ENCODE measurements around the gene ASTN1.

ASTN1 gene

GRCh38 chr1:177132141-177132540, 32.4 kb downstream of the ASTN1 start:
- WGBS, 2 experiments (ENCODE audit: insufficient coverage in 2 of 2) = 67 to 71% methylated on average over 2 of the region's 2 CpGs

GRCh38 chr1:177131723-177132122, 32.8 kb downstream of the ASTN1 start:
- no peak overlapping the region for H3K27ac ChIP-seq (ENCODE audit: low read depth, low read length, severe bottlenecking)
- no peaks in the 10 kb centered on the region for H3K9me3 ChIP-seq (ENCODE audit: control insufficient read depth, low read length)
- H3K4me3 ChIP-seq (ENCODE audit: extremely low read depth, insufficient read depth, low read length, poor library complexity, severe bottlenecking) = no peak overlapping the region
- H3K36me3 ChIP-seq (ENCODE audit: control insufficient read depth, insufficient read depth, low read length) = no peaks in the 10 kb centered on the region
- WGBS, 2 experiments (ENCODE audit: insufficient coverage in 2 of 2) = 78 to 93% methylated on average over 3 of the region's 4 CpGs
- H3K4me1 ChIP-seq (ENCODE audit: control insufficient read depth, insufficient read depth, low read length, poor library complexity, severe bottlenecking) = no peaks in the 10 kb centered on the region

More at GRCh38 chr1:177132141-177132540, 32.4 kb downstream of the ASTN1 start:
- H3K27ac ChIP-seq (ENCODE audit: low read depth, low read length, severe bottlenecking) = no peak overlapping the region
- no peaks in the 10 kb centered on the region for H3K4me1 ChIP-seq (ENCODE audit: control insufficient read depth, insufficient read depth, low read length, poor library complexity, severe bottlenecking)
- no peaks in the 10 kb centered on the region for H3K9me3 ChIP-seq (ENCODE audit: control insufficient read depth, low read length)
- H3K36me3 ChIP-seq (ENCODE audit: control insufficient read depth, insufficient read depth, low read length) = no peaks in the 10 kb centered on the region
- no peak overlapping the region for H3K4me3 ChIP-seq (ENCODE audit: extremely low read depth, insufficient read depth, low read length, poor library complexity, severe bottlenecking)

- no peak overlapping the region for H3K27ac ChIP-seq (ENCODE audit: low read depth, low read length, severe bottlenecking)
- no peaks in the 10 kb centered on the region for H3K36me3 ChIP-seq (ENCODE audit: control insufficient read depth, insufficient read depth, low read length)
- no peaks in the 10 kb centered on the region for H3K9me3 ChIP-seq (ENCODE audit: control insufficient read depth, low read length)
- H3K4me1 ChIP-seq (ENCODE audit: control insufficient read depth, insufficient read depth, low read length, poor library complexity, severe bottlenecking) = no peaks in the 10 kb centered on the region
- no peak overlapping the region for H3K4me3 ChIP-seq (ENCODE audit: extremely low read depth, insufficient read depth, low read length, poor library complexity, severe bottlenecking)
- 87 to 100% methylated on average over 3 to 5 of the region's 5 CpGs for WGBS, 2 experiments (ENCODE audit: insufficient coverage in 2 of 2)
Measured at GRCh38 chr1:177130451-177130945, 34.0 kb downstream of the ASTN1 start.

GRCh38 chr1:177128665-177129281, 35.7 kb downstream of the ASTN1 start:
- H3K9me3 ChIP-seq (ENCODE audit: control insufficient read depth, low read length) = no peaks in the 10 kb centered on the region
- H3K4me3 ChIP-seq (ENCODE audit: extremely low read depth, insufficient read depth, low read length, poor library complexity, severe bottlenecking) = no peak overlapping the region
- H3K27ac ChIP-seq (ENCODE audit: low read depth, low read length, severe bottlenecking) = no peak overlapping the region
- WGBS, 2 experiments (ENCODE audit: insufficient coverage in 2 of 2) = 80 to 100% methylated on average over 1 of the region's 4 CpGs
- no peaks in the 10 kb centered on the region for H3K36me3 ChIP-seq (ENCODE audit: control insufficient read depth, insufficient read depth, low read length)
- H3K4me1 ChIP-seq (ENCODE audit: control insufficient read depth, insufficient read depth, low read length, poor library complexity, severe bottlenecking) = no peaks in the 10 kb centered on the region

- Histone ChIP-seq H3K9me3 (ENCODE audit: control insufficient read depth, low read length) (no peaks in the 10 kb centered on the region), H3K27ac (ENCODE audit: low read depth, low read length, severe bottlenecking) (no peak overlapping the region), H3K4me3 (ENCODE audit: extremely low read depth, insufficient read depth, low read length, poor library complexity, severe bottlenecking) (no peak overlapping the region), H3K4me1 (ENCODE audit: control insufficient read depth, insufficient read depth, low read length, poor library complexity, severe bottlenecking) (no peaks in the 10 kb centered on the region), H3K36me3 (ENCODE audit: control insufficient read depth, insufficient read depth, low read length) (no peaks in the 10 kb centered on the region)
- 76 to 91% methylated on average over 3 of the region's 3 CpGs for WGBS, 2 experiments (ENCODE audit: insufficient coverage in 2 of 2)
Measured at GRCh38 chr1:177126267-177126666, 38.2 kb downstream of the ASTN1 start.

GRCh38 chr1:177124577-177125278, 39.8 kb downstream of the ASTN1 start:
- H3K4me1 ChIP-seq (ENCODE audit: control insufficient read depth, insufficient read depth, low read length, poor library complexity, severe bottlenecking) = no peaks in the 10 kb centered on the region
- H3K4me3 ChIP-seq (ENCODE audit: extremely low read depth, insufficient read depth, low read length, poor library complexity, severe bottlenecking) = no peak overlapping the region
- no peaks in the 10 kb centered on the region for H3K36me3 ChIP-seq (ENCODE audit: control insufficient read depth, insufficient read depth, low read length)
- no peaks in the 10 kb centered on the region for H3K9me3 ChIP-seq (ENCODE audit: control insufficient read depth, low read length)
- H3K27ac ChIP-seq (ENCODE audit: low read depth, low read length, severe bottlenecking) = no peak overlapping the region
- 90 to 93% methylated on average over 3 of the region's 4 CpGs for WGBS, 2 experiments (ENCODE audit: insufficient coverage in 2 of 2)

- Histone ChIP-seq H3K4me1 (ENCODE audit: control insufficient read depth, insufficient read depth, low read length, poor library complexity, severe bottlenecking) (no peaks in the 10 kb centered on the region), H3K36me3 (ENCODE audit: control insufficient read depth, insufficient read depth, low read length) (no peaks in the 10 kb centered on the region), H3K27ac (ENCODE audit: low read depth, low read length, severe bottlenecking) (no peak overlapping the region), H3K9me3 (ENCODE audit: control insufficient read depth, low read length) (no peaks in the 10 kb centered on the region), H3K4me3 (ENCODE audit: extremely low read depth, insufficient read depth, low read length, poor library complexity, severe bottlenecking) (no peak overlapping the region)
- WGBS, 2 experiments (ENCODE audit: insufficient coverage in 2 of 2) = 78 to 97% methylated on average over 3 to 10 of the region's 12 CpGs
Measured at GRCh38 chr1:177122461-177123251, 41.9 kb downstream of the ASTN1 start.

- WGBS, 2 experiments (ENCODE audit: insufficient coverage in 2 of 2) = no CpG with 5 or more reads among the region's 4 CpGs
- Histone ChIP-seq H3K27ac (ENCODE audit: low read depth, low read length, severe bottlenecking) (no peak overlapping the region), H3K4me3 (ENCODE audit: extremely low read depth, insufficient read depth, low read length, poor library complexity, severe bottlenecking) (no peak overlapping the region), H3K36me3 (ENCODE audit: control insufficient read depth, insufficient read depth, low read length) (no peaks in the 10 kb centered on the region), H3K9me3 (ENCODE audit: control insufficient read depth, low read length) (no peaks in the 10 kb centered on the region), H3K4me1 (ENCODE audit: control insufficient read depth, insufficient read depth, low read length, poor library complexity, severe bottlenecking) (no peaks in the 10 kb centered on the region)
Measured at GRCh38 chr1:177119311-177119710, 45.2 kb downstream of the ASTN1 start.

GRCh38 chr1:177118901-177119300, 45.6 kb downstream of the ASTN1 start:
- no peak overlapping the region for H3K4me3 ChIP-seq (ENCODE audit: extremely low read depth, insufficient read depth, low read length, poor library complexity, severe bottlenecking)
- no peak overlapping the region for H3K27ac ChIP-seq (ENCODE audit: low read depth, low read length, severe bottlenecking)
- 88 to 92% methylated on average over 1 to 2 of the region's 4 CpGs for WGBS, 2 experiments (ENCODE audit: insufficient coverage in 2 of 2)
- H3K9me3 ChIP-seq (ENCODE audit: control insufficient read depth, low read length) = no peaks in the 10 kb centered on the region
- no peaks in the 10 kb centered on the region for H3K36me3 ChIP-seq (ENCODE audit: control insufficient read depth, insufficient read depth, low read length)
- H3K4me1 ChIP-seq (ENCODE audit: control insufficient read depth, insufficient read depth, low read length, poor library complexity, severe bottlenecking) = no peaks in the 10 kb centered on the region

- Histone ChIP-seq H3K9me3 (ENCODE audit: control insufficient read depth, low read length) (no peaks in the 10 kb centered on the region), H3K27ac (ENCODE audit: low read depth, low read length, severe bottlenecking) (no peak overlapping the region), H3K36me3 (ENCODE audit: control insufficient read depth, insufficient read depth, low read length) (no peaks in the 10 kb centered on the region), H3K4me3 (ENCODE audit: extremely low read depth, insufficient read depth, low read length, poor library complexity, severe bottlenecking) (no peak overlapping the region), H3K4me1 (ENCODE audit: control insufficient read depth, insufficient read depth, low read length, poor library complexity, severe bottlenecking) (no peaks in the 10 kb centered on the region)
- WGBS, 2 experiments (ENCODE audit: insufficient coverage in 2 of 2) = 78 to 79% methylated on average over 4 of the region's 4 CpGs
Measured at GRCh38 chr1:177116941-177117340, 47.6 kb downstream of the ASTN1 start.

All from mesodermal cell (in vitro differentiated cells).